ELF-1 (cell line): ENCODE data around the gene EFNA5.
"Not testable (repeated sequence)": the region's sequence is repeated elsewhere in the genome, so short reads cannot be mapped to it uniquely, and the experiment has no call there.

Source experiments
- DNase-seq: peaks from one replicate; pipeline ENCODE4 v3.0.0-alpha.2; 2016; ENCODE audit warnings: low read depth, low spot score

The EFNA5 gene

DNA sequence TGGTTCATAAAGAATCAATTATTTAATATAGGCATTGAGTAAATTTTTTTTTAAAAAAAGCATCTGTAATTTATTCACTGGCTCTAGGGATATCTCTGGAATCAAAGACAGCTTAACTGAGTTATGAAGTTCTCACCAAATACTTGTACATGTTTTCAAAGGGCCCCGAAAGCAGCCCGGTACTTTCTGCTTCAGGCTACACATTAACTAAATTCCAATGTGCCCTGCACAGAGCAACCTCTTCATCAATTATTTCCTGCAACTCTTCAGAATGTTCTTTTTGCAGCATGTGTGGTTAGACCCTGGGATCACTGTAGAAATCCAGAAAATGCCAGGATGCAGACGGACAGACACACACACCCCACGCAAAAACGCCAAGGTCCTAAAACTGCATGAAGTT lies 209.0 kb downstream of the EFNA5 start:
- peak; percentile 45 for DNase-seq

- DNase-seq, result no peak
Observed at GRCh38 chr5:107460789-107461188, 209.9 kb downstream of the EFNA5 start.

GRCh38 chr5:107459605-107460004 lies 211.1 kb downstream of the EFNA5 start:
- no peak for DNase-seq

GRCh38 chr5:107458322-107458721 lies 212.4 kb downstream of the EFNA5 start:
- DNase-seq, result no peak

DNA sequence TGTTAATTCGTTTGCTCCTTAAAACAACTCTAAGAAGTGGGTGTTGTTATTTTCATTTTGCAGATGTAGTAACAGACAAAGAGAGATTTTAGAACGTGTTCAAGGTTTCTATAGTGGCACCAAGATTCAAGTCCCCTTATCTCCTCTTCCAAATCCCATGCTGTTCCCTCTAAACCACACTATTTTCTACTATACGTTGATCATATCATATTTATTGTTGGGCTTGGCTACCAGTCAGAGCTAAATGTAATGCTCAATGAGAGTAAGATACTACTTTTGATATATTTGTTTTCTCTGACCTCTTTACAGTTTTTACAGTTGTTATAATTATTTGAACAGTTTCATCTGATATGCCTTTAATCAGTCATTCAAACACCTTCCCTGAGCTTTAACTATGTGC lies 212.9 kb downstream of the EFNA5 start:
- DNase-seq, result no peak

DNA sequence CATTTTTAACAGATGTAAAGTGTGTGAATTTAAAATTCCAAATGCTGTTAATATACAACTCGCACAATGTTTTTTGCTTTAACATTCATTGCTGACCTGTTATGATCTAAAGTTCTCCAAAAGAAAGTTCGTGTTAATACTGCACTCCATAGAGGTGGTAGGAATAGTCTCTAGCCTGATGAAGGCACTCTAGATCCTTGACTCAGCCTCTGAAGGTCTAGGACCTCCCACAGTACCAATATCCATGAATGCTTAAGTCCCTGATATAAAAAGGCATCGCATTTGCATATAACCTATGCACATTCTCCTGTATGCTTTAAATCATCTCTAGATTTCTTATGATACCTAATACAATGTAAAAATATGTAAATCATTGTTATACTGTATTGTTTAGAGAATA lies 213.6 kb downstream of the EFNA5 start:
- no peak for DNase-seq

GRCh38 chr5:107456281-107456715 lies 214.4 kb downstream of the EFNA5 start:
- no peak for DNase-seq

- peak; percentile 45 for DNase-seq
Observed at GRCh38 chr5:107455111-107455544, 215.6 kb downstream of the EFNA5 start.

- DNase-seq, result not testable (repeated sequence)
Observed at GRCh38 chr5:107451827-107452226, 218.9 kb downstream of the EFNA5 start.

DNA sequence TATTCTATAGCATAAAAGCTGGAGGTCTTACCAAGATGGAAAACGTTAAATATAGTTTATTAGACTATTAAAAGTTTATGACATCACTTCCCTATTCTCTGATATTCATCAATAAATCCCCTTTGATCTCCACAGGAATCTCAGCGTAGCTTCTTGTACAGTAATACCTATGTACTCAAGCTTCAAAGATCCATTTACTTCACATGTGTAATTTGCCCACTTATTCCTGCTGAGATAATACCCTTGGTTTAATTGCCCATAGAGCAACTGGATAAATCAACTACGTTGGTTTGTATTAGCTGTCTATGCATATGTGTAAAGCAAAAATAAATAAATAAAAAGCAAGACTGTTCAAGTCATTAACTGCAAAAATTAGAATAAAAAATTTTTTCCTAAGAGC lies 219.7 kb downstream of the EFNA5 start:
- DNase-seq, result no peak

DNA sequence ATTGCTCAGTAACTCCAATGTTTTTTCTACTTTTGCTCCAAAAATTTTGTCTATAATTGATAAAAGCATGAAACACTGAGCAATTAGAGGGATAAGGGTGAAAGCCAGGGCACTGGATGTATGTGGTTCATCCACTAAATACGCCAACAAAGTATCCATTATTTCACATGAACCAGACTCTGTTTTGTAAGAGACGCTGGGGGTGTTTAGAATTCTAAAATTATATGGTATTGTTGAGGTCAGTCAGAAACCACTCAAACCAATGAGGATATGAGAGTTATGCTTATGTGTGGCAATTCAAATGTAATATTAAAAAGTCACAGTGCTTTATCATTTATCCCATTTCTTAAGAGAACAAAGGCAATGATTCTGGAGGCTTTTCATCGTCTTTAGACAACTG lies 220.2 kb downstream of the EFNA5 start:
- DNase-seq, result no peak

DNA sequence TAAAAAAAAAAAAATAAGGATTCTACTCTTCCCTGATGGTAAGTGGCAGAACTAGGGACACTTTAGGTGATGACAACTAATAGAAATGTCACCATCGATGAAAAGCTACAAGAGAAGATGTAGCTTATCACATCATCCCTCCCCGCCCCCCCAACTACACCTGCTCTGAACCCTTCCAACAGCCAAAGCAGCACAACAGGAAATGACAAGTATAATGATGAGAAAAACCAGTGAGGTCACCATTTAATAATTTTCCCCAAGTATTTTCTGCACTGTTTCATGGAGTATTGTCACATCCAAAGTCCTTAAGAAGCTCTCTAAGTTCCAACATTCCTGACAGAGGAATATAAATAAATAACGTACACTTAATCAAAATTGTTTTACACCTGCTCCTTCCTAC lies 221.4 kb downstream of the EFNA5 start:
- DNase-seq, result no peak

DNA sequence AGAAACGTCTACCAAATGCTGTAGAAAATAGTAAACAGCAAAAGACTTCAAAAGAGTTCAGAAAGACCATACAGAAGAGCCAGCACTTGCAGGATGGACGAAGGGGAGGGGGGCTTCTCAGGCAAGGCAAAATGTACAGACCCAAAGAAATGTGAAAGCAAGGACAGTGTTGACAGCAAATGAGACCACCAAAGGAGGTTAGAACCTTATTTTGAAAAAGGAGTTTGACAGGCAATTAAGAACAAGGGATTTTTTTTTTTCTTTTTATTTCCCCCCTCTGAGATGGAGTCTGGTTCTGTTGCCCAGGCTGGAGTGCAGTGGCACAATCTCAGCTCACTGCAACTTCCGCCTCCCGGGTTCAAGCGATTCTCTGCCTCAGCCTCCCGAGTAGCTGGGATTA lies 223.2 kb downstream of the EFNA5 start:
- no peak for DNase-seq

- no peak for DNase-seq
Observed at GRCh38 chr5:107446972-107447371, 223.8 kb downstream of the EFNA5 start.

- no peak for DNase-seq
Observed at GRCh38 chr5:107444300-107444699, 226.4 kb downstream of the EFNA5 start.

- DNase-seq, result no peak
Observed at GRCh38 chr5:107443897-107444296, 226.8 kb downstream of the EFNA5 start.

- DNase-seq, result no peak
Observed at GRCh38 chr5:107442452-107442851, 228.3 kb downstream of the EFNA5 start.

DNA sequence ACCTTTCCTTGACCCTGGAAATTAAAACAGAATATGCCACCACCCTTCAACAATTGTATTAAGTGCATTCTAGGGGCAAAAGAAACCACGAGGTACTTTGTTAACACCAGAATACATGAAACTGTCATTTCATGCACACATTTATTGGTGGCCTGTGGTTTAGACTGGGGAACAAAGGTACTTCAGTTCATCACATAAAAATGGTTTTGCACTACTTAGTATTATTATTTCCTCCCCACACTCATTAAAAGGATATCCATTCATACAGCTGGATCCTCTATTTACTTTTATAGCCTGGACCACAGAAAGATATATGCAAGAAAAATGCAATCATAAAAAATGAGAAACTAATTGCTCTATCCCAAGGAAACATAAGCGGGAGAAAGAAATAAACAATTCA lies 230.9 kb downstream of the EFNA5 start:
- DNase-seq, result no peak

DNA sequence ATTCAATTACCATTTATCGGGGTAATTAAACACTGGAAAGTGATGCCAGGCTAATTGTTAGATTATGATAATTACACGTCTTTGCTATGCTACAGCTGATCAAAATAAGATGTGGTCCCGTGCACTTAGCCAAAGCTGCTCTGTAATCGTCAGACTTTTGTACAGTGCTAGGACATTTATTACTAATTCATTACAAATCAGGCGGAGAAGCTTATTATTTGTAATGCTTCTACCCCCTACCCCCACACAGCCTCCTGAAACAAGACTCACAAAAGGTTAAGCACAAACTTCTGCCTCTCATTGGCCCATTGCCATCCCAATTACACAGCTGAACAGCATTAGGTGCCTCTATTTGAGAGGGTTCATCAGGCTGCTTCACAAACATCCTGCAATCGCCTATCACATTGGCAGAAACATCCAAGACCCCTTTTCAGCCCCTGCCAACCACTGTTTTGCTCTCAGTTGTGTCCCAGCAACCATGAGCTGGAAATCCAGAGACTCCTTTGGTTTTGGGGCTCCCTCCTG lies 232.7 kb downstream of the EFNA5 start:
- no peak for DNase-seq

DNA sequence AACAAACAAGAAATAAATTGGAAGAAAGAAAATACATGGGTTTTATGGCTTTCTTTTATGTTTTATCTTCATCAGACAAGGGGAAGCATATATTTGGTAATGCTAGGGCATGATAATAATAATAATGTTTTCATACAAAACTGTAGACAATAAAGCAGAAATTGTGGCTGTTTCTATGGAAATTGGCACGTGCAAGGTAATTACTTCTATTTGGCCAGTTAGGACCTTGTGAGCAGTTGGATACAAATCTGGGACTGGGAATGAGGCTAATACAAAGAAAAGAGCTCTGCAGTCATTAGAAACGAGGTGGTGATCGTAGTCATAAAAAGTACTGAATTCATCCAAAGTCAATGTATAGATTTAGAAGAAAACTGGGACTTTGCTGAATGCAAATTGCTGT lies 233.6 kb downstream of the EFNA5 start:
- no peak for DNase-seq

GRCh38 chr5:107436201-107436600 lies 234.5 kb downstream of the EFNA5 start:
- peak; percentile 56 for DNase-seq

- DNase-seq, result no peak
Observed at GRCh38 chr5:107435061-107435460, 235.7 kb downstream of the EFNA5 start.

GRCh38 chr5:107433646-107434045 lies 237.1 kb downstream of the EFNA5 start:
- not testable (repeated sequence) for DNase-seq

GRCh38 chr5:107431998-107432397 lies 238.7 kb downstream of the EFNA5 start:
- DNase-seq, result no peak
